Measurements from ENCODE around the gene SLC26A1.

DNA sequence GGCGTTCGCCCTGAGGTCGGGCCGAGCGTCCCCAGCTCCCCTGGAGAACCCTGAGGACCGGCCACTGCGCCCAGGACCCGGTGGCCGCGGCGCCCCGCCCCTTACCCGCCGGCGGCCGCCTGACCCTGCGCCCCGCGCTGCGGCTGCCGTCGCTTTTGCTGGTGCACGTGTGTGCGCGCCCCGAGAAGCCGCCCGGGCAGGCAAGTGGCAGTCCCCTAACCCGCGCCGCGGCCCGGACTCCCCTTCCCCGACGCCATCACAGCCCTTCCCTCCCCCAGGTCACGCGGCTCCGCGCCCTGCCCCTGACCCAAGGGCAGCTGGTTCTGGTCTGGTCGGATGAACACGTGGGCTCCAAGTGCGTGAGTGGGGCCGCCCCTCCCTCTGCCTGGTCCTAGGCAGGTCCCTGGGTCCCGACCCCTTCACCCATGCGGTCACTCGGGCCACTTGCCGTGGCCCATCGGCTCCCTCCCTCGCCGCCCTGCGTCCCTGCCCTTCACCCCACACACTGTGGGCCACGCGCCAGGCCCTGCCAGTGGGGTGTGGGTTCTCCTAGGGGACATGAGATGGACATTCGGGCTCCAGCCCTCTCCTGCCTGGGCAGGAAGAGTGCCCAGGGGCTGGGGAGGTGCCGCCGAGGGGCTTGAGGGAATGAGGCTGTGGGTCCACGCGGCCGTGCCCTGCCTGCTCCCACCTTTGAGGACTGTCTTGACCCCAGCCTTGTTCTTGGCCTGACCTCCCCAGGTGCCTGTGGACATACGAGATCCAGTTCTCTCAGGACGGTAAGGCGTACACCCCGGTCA, 10.3 kb upstream of the SLC26A1 start:
- TF ChIP-seq, protein P1, sequence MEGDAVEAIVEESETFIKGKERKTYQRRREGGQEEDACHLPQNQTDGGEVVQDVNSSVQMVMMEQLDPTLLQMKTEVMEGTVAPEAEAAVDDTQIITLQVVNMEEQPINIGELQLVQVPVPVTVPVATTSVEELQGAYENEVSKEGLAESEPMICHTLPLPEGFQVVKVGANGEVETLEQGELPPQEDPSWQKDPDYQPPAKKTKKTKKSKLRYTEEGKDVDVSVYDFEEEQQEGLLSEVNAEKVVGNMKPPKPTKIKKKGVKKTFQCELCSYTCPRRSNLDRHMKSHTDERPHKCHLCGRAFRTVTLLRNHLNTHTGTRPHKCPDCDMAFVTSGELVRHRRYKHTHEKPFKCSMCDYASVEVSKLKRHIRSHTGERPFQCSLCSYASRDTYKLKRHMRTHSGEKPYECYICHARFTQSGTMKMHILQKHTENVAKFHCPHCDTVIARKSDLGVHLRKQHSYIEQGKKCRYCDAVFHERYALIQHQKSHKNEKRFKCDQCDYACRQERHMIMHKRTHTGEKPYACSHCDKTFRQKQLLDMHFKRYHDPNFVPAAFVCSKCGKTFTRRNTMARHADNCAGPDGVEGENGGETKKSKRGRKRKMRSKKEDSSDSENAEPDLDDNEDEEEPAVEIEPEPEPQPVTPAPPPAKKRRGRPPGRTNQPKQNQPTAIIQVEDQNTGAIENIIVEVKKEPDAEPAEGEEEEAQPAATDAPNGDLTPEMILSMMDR (IDR thresholded peaks at IDR 0.05) = no peak
- no peak for TF ChIP-seq POLR2A (IDR thresholded peaks at IDR 0.05)

Data from suprapubic skin (tissue), 3 donors.